Measurements from ENCODE around the gene WASHC3.

GRCh38 chr12:102022286-102022685, 39.5 kb downstream of the WASHC3 start:
- TF ChIP-seq POLR2A (IDR thresholded peaks at IDR 0.05): no peak
- TF ChIP-seq, protein P1, sequence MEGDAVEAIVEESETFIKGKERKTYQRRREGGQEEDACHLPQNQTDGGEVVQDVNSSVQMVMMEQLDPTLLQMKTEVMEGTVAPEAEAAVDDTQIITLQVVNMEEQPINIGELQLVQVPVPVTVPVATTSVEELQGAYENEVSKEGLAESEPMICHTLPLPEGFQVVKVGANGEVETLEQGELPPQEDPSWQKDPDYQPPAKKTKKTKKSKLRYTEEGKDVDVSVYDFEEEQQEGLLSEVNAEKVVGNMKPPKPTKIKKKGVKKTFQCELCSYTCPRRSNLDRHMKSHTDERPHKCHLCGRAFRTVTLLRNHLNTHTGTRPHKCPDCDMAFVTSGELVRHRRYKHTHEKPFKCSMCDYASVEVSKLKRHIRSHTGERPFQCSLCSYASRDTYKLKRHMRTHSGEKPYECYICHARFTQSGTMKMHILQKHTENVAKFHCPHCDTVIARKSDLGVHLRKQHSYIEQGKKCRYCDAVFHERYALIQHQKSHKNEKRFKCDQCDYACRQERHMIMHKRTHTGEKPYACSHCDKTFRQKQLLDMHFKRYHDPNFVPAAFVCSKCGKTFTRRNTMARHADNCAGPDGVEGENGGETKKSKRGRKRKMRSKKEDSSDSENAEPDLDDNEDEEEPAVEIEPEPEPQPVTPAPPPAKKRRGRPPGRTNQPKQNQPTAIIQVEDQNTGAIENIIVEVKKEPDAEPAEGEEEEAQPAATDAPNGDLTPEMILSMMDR (IDR thresholded peaks at IDR 0.05): no peak

Measured in heart left ventricle (tissue), 13 donors.